ENCODE results near the gene ATCAY. TPM values are rescaled to one million over a fixed set of nuclear protein-coding genes. Genes with fewer than 3 reads are reported as not detected.
"Not testable (repeated sequence)": the region's sequence is repeated elsewhere in the genome, so short reads cannot be mapped to it uniquely, and the experiment has no call there.

Gene ATCAY
- total RNA-seq, 2 experiments from 2014 or later: 0.07 TPM; not detected in 1

- H3K27me3 Mint-ChIP-seq (ENCODE audit: low read depth); DNase-seq; H3K36me3 Mint-ChIP-seq (ENCODE audit: low read depth); intact Hi-C loops (cut with micrococcal nuclease); H3K4me3 Mint-ChIP-seq; H3K27ac Mint-ChIP-seq; H3K4me1 Mint-ChIP-seq (ENCODE audit: low read depth); H3K9me3 Mint-ChIP-seq: not testable (repeated sequence)
- CTCF ChIA-PET: interaction anchor here (0.7 kb wide), 2 partner anchors 30 to 362 kb away, joined by 3 read pairs; no protein-coding TSS in a partner anchor
These were observed 14.5 kb downstream of the ATCAY start for GRCh38 chr19:3894959-3895358.

- no peak for DNase-seq
- Mint-ChIP-seq H3K36me3 (ENCODE audit: low read depth) (no peaks in the 10 kb centered on the region), H3K27ac (no peak overlapping the region), H3K9me3 (no peaks in the 10 kb centered on the region), H3K4me1 (ENCODE audit: low read depth) (no peaks in the 10 kb centered on the region), H3K4me3 (no peak overlapping the region), H3K27me3 (ENCODE audit: low read depth) (no peaks in the 10 kb centered on the region)
- intact Hi-C loops (cut with micrococcal nuclease): no loop called here
- CTCF ChIA-PET: interaction anchor here (0.7 kb wide), 1 partner anchor 363 kb away, joined by 3 read pairs; no protein-coding TSS in a partner anchor
These were observed 15.3 kb downstream of the ATCAY start for GRCh38 chr19:3895788-3896187.

DNA sequence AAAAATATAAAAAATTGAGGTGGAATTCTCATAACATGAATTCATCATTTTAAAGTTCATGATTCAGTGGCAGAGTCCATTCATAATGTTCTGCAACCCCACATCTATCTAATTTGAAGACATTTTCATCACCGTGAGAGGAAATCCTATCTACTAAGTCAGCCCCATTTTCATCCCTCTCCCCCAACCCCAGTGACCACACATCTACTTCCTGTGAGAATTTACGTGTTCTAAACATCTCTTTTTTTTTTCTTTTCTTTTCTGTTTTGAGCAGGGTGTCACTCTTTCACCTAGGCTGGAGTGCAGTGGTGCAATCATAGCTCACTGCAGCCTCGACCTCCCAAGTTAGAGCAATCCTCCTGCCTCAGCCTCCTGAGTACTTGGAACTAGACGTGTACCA lies 17.5 kb downstream of the ATCAY start:
- H3K27ac Mint-ChIP-seq: no peak overlapping the region

GRCh38 chr19:3898426-3898825 lies 17.9 kb downstream of the ATCAY start:
- Mint-ChIP-seq H3K27me3 (ENCODE audit: low read depth) (no peaks in the 10 kb centered on the region), H3K36me3 (ENCODE audit: low read depth) (no peaks in the 10 kb centered on the region), H3K9me3 (no peaks in the 10 kb centered on the region), H3K27ac (no peak overlapping the region), H3K4me3 (no peak overlapping the region), H3K4me1 (ENCODE audit: low read depth) (no peaks in the 10 kb centered on the region)
- intact Hi-C loops (cut with micrococcal nuclease): no loop called here
- no peak for DNase-seq
- CTCF ChIA-PET: no interaction called here

More for the DNA sequence above, 17.5 kb downstream of the ATCAY start:
- Mint-ChIP-seq H3K9me3 (no peaks in the 10 kb centered on the region), H3K36me3 (ENCODE audit: low read depth) (no peaks in the 10 kb centered on the region), H3K4me1 (ENCODE audit: low read depth) (no peaks in the 10 kb centered on the region), H3K4me3 (no peak overlapping the region), H3K27me3 (ENCODE audit: low read depth) (no peaks in the 10 kb centered on the region)
- CTCF ChIA-PET: no interaction called here
- no peak for DNase-seq
- intact Hi-C loops (cut with micrococcal nuclease): no loop called here

GRCh38 chr19:3899531-3900294 lies 19.2 kb downstream of the ATCAY start:
- H3K27me3 Mint-ChIP-seq (ENCODE audit: low read depth): no peaks in the 10 kb centered on the region
- no peaks in the 10 kb centered on the region for H3K9me3 Mint-ChIP-seq
- intact Hi-C loops (cut with micrococcal nuclease): no loop called here

DNA sequence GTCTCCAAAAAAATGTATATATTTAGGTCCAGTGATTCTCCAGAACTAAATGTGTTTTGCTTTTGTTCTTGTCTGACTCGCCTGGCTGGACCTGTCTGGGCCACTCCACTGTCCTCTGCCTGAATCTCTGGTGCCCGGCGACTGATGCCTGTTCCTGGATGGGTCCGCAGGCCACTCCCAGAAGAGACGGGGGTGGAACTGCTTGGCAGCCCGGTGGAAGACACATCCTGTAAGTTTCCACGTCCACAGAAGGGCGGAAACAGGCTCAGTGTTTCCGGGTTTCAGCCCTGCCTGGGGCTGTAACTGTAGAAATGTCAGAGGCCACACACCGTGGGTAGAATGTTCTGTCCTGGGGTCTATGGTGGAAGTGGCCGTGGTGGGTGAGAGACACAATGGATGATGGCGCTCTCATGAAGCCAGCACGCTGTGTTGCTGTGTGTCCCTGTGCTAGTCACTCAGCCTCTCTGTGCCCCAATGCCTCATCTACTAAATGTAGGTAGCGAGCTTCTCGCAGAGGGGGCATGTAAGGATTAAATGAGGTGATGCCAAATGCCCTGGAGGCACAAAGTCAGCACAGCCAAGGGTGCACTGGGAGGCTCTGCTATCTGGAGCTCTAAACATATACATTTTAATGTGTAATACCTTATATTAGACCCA lies 22.0 kb downstream of the ATCAY start:
- no peaks in the 10 kb centered on the region for H3K9me3 Mint-ChIP-seq
- no peak overlapping the region for H3K4me3 Mint-ChIP-seq
- H3K4me1 Mint-ChIP-seq (ENCODE audit: low read depth): no peaks in the 10 kb centered on the region
- intact Hi-C loops (cut with micrococcal nuclease): no loop called here
- H3K27ac Mint-ChIP-seq: no peak overlapping the region
- no peaks in the 10 kb centered on the region for H3K27me3 Mint-ChIP-seq (ENCODE audit: low read depth)
- H3K36me3 Mint-ChIP-seq (ENCODE audit: low read depth): no peaks in the 10 kb centered on the region
- no peak for DNase-seq
- CTCF ChIA-PET: no interaction called here

More at GRCh38 chr19:3899531-3900294, 19.2 kb downstream of the ATCAY start:
- Mint-ChIP-seq H3K4me1 (ENCODE audit: low read depth) (no peaks in the 10 kb centered on the region), H3K27ac (no peak overlapping the region), H3K4me3 (no peak overlapping the region), H3K36me3 (ENCODE audit: low read depth) (no peaks in the 10 kb centered on the region)
- CTCF ChIA-PET: interaction anchor here (0.7 kb wide), 1 partner anchor 624 kb away, joined by 3 read pairs; no protein-coding TSS in a partner anchor
- DNase-seq: no peak

DNA sequence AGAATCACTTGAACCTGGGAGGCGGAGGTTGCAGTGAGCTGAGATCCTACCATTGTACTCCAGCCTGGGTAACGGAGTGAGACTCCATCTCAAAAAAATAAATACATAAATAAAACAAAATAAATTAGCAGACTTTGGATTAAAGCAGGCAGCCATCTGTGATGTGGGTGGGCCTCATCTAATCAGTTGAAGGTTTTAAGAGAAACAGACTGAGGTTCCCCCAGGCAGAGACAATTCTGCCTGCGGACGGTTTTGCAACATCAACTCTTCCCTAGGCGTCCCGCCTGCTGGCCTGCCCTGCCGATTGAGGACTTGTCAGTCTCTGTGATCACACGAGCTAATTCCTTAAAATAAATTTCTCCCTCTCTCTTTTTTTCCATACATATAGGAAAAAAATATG lies 23.7 kb downstream of the ATCAY start:
- intact Hi-C loops (cut with micrococcal nuclease): no loop called here
- Mint-ChIP-seq H3K27me3 (ENCODE audit: low read depth) (no peaks in the 10 kb centered on the region), H3K36me3 (ENCODE audit: low read depth) (no peaks in the 10 kb centered on the region), H3K4me3 (no peak overlapping the region), H3K27ac (no peak overlapping the region), H3K9me3 (no peaks in the 10 kb centered on the region), H3K4me1 (ENCODE audit: low read depth) (no peaks in the 10 kb centered on the region)
- no peak for DNase-seq
- CTCF ChIA-PET: no interaction called here

GRCh38 chr19:3907626-3908265 lies 27.3 kb downstream of the ATCAY start:
- peaks cover 1% of the 10 kb centered on the region for H3K36me3 Mint-ChIP-seq (ENCODE audit: low read depth)
- H3K9me3 Mint-ChIP-seq: peaks cover 9% of the 10 kb centered on the region
- intact Hi-C loops (cut with micrococcal nuclease): no loop called here

DNA sequence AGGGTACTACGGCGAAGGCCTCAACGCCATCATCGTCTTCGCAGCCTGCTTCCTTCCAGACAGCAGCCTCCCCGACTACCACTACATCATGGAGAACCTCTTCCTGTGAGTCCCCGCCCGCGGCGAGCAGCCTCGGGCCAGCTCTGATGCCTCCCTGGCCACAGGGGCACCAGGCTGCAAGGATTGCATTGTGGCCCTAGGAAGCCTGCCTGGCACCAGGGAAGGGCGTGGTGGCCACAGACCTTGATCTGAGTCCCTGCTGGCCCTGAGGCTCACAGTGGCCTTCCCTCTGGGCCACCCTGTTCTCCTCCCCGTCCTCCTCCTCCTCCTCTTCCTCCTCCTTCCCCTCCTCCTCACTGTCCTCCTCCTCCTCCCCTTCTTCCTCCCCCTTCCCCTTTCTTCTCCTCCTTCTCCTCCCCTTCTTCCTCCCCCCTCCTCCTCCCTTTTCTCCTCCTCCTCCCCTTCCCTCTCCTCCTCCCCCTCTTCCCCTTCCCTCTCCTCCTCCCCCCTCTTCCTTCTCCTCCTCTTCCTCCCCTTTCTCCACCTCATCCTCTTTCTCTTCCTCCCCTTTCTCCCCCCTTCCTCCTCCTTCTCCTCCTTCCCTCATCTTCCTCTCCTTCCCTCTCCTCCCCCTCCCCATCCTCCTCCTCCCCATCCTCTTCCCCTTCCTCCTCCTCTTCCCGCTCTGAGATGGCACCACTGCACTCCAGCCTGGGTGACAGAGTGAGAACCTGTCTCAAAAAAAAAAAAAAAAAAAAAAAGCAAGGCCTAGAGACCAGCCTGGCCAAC lies 28.0 kb downstream of the ATCAY start:
- no peak for DNase-seq
- intact Hi-C loops (cut with micrococcal nuclease): no loop called here
- H3K4me1 Mint-ChIP-seq (ENCODE audit: low read depth): no peaks in the 10 kb centered on the region
- peaks cover 1% of the 10 kb centered on the region for H3K36me3 Mint-ChIP-seq (ENCODE audit: low read depth)
- H3K27ac Mint-ChIP-seq: no peak overlapping the region
- H3K27me3 Mint-ChIP-seq (ENCODE audit: low read depth): no peaks in the 10 kb centered on the region
- no peak overlapping the region for H3K4me3 Mint-ChIP-seq
- CTCF ChIA-PET: no interaction called here
- H3K9me3 Mint-ChIP-seq: peaks cover 9% of the 10 kb centered on the region

More at GRCh38 chr19:3907626-3908265, 27.3 kb downstream of the ATCAY start:
- CTCF ChIA-PET: no interaction called here
- Mint-ChIP-seq H3K4me1 (ENCODE audit: low read depth) (no peaks in the 10 kb centered on the region), H3K27ac (no peak overlapping the region), H3K27me3 (ENCODE audit: low read depth) (no peaks in the 10 kb centered on the region), H3K4me3 (no peak overlapping the region)
- no peak for DNase-seq

GRCh38 chr19:3910105-3910504 lies 29.6 kb downstream of the ATCAY start:
- peaks cover 1% of the 10 kb centered on the region for H3K36me3 Mint-ChIP-seq (ENCODE audit: low read depth)
- no peaks in the 10 kb centered on the region for H3K4me1 Mint-ChIP-seq (ENCODE audit: low read depth)
- H3K27ac Mint-ChIP-seq: no peak overlapping the region
- CTCF ChIA-PET: no interaction called here
- H3K4me3 Mint-ChIP-seq: no peak overlapping the region
- peaks cover 9% of the 10 kb centered on the region for H3K9me3 Mint-ChIP-seq
- DNase-seq: no peak
- intact Hi-C loops (cut with micrococcal nuclease): no loop called here
- H3K27me3 Mint-ChIP-seq (ENCODE audit: low read depth): no peaks in the 10 kb centered on the region

GRCh38 chr19:3914199-3914598 lies 33.7 kb downstream of the ATCAY start:
- H3K36me3 Mint-ChIP-seq (ENCODE audit: low read depth): peaks cover 1% of the 10 kb centered on the region
- H3K4me1 Mint-ChIP-seq (ENCODE audit: low read depth): no peaks in the 10 kb centered on the region
- H3K27me3 Mint-ChIP-seq (ENCODE audit: low read depth): peaks cover 4% of the 10 kb centered on the region
- no peak overlapping the region for H3K4me3 Mint-ChIP-seq
- intact Hi-C loops (cut with micrococcal nuclease): no loop called here
- CTCF ChIA-PET: no interaction called here
- H3K27ac Mint-ChIP-seq: no peak overlapping the region
- DNase-seq: no peak
- H3K9me3 Mint-ChIP-seq: peaks cover 9% of the 10 kb centered on the region

DNA sequence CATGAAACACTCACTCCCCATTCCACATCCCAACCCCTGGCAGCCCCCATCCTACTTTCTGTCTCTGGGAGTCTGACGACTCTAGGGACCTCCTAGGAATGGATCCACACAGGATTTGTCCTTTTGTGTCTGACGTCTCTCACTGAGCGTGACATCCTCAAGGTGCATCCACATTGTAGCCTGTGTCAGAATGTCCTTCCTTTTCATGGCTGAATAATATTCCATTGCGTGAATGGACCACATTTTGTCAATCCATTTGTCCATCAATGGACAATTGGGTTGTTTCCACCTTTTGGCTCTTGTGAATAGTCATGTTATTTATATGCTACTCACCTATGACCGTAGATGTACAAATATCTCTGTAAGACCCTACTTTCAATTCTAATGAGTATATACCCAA lies 35.5 kb downstream of the ATCAY start:
- CTCF ChIA-PET: no interaction called here
- no peak overlapping the region for H3K27ac Mint-ChIP-seq
- no peaks in the 10 kb centered on the region for H3K4me1 Mint-ChIP-seq (ENCODE audit: low read depth)
- H3K4me3 Mint-ChIP-seq: no peak overlapping the region
- DNase-seq: no peak
- no peaks in the 10 kb centered on the region for H3K36me3 Mint-ChIP-seq (ENCODE audit: low read depth)
- intact Hi-C loops (cut with micrococcal nuclease): no loop called here
- peaks cover 4% of the 10 kb centered on the region for H3K27me3 Mint-ChIP-seq (ENCODE audit: low read depth)
- no peaks in the 10 kb centered on the region for H3K9me3 Mint-ChIP-seq
